Measurements from ENCODE around the gene FAM47E. TPM values are rescaled to one million over a fixed set of nuclear protein-coding genes. Genes with fewer than 3 reads are reported as not detected.

The FAM47E gene
- total and polyA plus RNA-seq, 11 donors: 0.36 to 4.9 (median 2.5) TPM

DNA sequence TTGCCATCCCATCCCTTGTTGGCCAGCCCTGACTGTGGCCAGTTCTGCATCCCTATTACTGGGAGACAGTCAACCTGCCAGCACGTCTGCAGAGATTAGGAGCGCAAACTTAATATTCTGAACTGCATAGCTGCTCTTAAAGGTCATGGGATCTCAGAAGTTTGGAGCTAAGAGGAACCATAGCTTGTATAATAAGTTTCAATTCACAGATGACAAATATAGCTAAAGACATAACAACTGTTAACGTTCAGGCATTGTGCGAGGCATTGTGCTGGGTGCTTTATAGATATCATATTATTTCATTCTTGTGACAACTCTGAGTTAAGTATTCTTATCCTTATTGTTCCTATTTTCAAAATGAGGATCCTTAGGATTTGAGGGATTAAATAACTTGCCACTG, 41.6 kb upstream of the FAM47E start:
- Histone ChIP-seq H3K27ac (peak overlapping the region in 11 of 12 donors; percentile 58 to 99 (median 96)), H3K4me1 (peaks cover 28 to 89% (median 81%) of the 10 kb centered on the region in 12 donors), H3K27me3 (no peaks in the 10 kb centered on the region), H3K9me3 (no peaks in the 10 kb centered on the region), H3K4me3 (peak overlapping the region in 3 of 12 donors; percentile 70 to 94 (median 83)), H3K36me3 (no peaks in the 10 kb centered on the region)
- DNase-seq: no peak
- intact Hi-C loops (cut with DNase I): loop anchor here in 5 of 10 donors (5.0 to 10.0 kb wide), 3 partner anchors 95 to 198 kb away; partner anchors contain the start of gene STBD1 (in 4 of the 5)
- TF ChIP-seq, protein P1, sequence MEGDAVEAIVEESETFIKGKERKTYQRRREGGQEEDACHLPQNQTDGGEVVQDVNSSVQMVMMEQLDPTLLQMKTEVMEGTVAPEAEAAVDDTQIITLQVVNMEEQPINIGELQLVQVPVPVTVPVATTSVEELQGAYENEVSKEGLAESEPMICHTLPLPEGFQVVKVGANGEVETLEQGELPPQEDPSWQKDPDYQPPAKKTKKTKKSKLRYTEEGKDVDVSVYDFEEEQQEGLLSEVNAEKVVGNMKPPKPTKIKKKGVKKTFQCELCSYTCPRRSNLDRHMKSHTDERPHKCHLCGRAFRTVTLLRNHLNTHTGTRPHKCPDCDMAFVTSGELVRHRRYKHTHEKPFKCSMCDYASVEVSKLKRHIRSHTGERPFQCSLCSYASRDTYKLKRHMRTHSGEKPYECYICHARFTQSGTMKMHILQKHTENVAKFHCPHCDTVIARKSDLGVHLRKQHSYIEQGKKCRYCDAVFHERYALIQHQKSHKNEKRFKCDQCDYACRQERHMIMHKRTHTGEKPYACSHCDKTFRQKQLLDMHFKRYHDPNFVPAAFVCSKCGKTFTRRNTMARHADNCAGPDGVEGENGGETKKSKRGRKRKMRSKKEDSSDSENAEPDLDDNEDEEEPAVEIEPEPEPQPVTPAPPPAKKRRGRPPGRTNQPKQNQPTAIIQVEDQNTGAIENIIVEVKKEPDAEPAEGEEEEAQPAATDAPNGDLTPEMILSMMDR (IDR thresholded peaks at IDR 0.05): no peak
- TF ChIP-seq POLR2A (IDR thresholded peaks at IDR 0.05): no peak
- ATAC-seq: no peak
- 37 to 63% (median 59%) methylated on average over 4 of the region's 4 CpGs for WGBS, 4 donors

DNA sequence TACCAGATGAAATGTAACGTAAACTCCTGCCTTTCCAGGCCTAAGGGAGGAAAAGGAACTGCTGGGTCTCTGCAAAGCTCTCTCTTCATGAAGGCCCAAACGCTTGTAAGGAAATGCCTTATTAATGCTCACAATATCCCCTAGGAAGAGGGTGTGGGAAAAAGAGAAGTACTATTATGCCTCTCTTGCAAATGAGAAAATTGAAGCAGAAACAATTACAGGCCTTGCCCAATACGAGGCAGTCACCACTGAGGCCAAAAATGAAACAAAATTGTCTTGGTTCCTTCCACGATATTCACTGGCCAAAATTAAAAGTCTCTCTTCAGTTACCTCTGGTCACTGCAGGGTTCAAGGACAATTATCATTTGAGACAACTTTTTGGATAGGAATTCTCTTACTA, 41.1 kb upstream of the FAM47E start:
- intact Hi-C loops (cut with DNase I): loop anchor here in 4 of 10 donors (5.0 to 10.0 kb wide), 3 partner anchors 94 to 198 kb away; partner anchors contain the start of gene STBD1 (in 3 of the 4)
- peak overlapping the region in 4 of 12 donors; percentile 11 to 94 (median 76) for H3K4me3 ChIP-seq
- ATAC-seq: no peak
- no peaks in the 10 kb centered on the region for H3K27me3 ChIP-seq
- no peak for DNase-seq
- H3K4me1 ChIP-seq: peaks cover 28 to 86% (median 79%) of the 10 kb centered on the region in 12 donors
- TF ChIP-seq, protein P1 (IDR thresholded peaks at IDR 0.05): no peak
- 26 to 49% (median 29%) methylated on average over 4 of the region's 4 CpGs for WGBS, 4 donors
- peak overlapping the region in 11 of 12 donors; percentile 58 to 99 (median 96) for H3K27ac ChIP-seq
- H3K9me3 ChIP-seq: no peaks in the 10 kb centered on the region
- no peaks in the 10 kb centered on the region for H3K36me3 ChIP-seq

DNA sequence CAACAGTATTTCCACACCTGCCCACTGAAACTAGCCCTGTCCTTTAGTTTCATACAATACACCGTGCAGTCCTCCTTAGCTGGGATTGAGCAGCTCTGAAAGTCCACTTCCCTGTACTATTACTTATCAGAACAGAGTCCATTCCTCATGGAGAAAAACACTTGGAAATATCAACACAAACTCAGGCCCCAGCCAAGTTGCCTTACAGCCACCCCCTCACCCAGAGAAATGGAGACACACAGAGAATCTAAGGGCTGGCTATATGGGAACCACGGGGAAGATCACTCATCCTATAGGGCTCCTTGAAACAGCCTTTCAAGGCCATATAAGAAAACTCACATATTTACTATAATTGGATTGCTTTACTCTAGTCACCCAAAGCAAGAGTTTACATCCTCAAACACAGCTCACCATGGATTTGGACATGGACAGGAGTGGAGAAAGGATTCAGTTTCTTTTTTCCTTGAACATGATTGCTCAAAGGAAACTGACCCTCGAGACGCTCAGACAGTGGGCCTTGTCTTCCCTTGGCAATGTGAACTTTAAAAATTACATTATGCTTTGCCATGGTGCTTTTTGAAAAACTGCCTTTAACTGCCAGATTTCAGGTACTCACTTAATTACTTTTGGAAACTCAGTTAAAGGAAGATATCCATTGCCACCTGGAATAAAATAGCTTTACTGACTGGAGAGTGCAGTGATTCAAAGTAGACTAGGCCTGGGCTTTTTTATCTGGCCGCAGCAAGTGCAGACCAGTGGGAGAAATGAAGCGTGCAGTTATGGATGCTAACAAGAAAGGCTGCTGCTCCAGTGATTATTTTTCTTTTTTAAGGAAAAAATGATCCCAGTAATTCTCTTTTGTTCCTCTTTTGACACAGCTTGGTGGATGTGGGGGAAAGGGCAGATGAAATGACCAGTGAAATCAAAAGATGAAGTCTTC, 39.5 kb upstream of the FAM47E start:
- ATAC-seq (no peak), DNase-seq (no peak)
- H3K4me3 ChIP-seq: peak overlapping the region; percentile 69 to 94 (median 80)
- 24 to 43% (median 36%) methylated on average over 6 of the region's 6 CpGs for WGBS, 4 donors
- intact Hi-C loops (cut with DNase I): loop anchor here in 5 of 10 donors (2.0 to 10.0 kb wide), 5 partner anchors 63 to 200 kb away; partner anchors contain the start of genes STBD1 (in 4 of the 5) and NUP54 (in 1 of the 5)
- TF ChIP-seq POLR2A (IDR thresholded peaks at IDR 0.05): no peak
- TF ChIP-seq, protein P1 (IDR thresholded peaks at IDR 0.05): no peak
- H3K27me3 ChIP-seq: no peaks in the 10 kb centered on the region
- no peaks in the 10 kb centered on the region for H3K9me3 ChIP-seq
- no peaks in the 10 kb centered on the region for H3K36me3 ChIP-seq
- H3K4me1 ChIP-seq: peaks cover 25 to 79% (median 65%) of the 10 kb centered on the region in 12 donors
- H3K27ac ChIP-seq: peak overlapping the region; percentile 80 to 99 (median 96)

All from heart left ventricle (tissue), 16 donors.